CD4-positive, alpha-beta T cell treated with Interleukin-2 at 100 ng/mL for 4 hours (primary cell): ENCODE data around the gene TESK2.
A peak's percentile ranks its signal among the peaks of the same experiment; 100 is the strongest.

Experiments
- DNase-seq: peaks from one replicate; pipeline ENCODE4 v3.0.0-alpha.2; 2020; ENCODE audit warnings: low spot score

TESK2 gene

DNA sequence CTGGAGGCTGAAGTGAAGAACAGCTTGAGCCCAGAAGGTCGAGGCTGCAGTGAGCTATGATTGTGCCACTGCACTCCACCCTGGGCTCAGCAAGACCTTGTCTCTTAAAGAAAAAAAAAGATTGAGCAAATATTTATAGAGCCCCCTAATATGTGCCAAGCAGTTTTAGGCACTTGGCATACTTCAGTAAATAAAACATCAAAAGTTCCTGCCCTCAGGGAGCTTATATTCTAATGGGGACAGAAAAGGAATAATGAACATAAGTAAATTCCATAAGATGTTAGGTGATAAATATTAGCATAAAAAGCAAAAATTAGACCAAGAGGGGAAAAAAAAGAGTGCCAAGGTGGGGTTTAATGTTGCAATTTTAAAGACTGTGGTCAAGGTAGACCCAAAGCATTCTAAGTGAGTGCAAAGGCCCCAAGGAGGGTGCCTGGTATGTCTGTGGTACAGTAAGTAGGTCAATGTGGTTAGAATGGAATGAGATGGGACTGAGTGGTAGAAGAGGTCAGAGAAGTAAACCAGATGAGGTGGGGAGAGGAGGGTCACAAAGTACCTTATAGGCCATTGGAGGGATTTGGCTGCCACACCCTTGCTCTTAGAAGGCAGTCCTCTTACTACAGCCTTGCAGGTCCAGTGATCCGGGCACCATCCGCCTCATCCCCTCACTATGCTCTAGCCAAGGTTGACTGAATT lies 153.2 kb downstream of the TESK2 start:
- no peak for DNase-seq

DNA sequence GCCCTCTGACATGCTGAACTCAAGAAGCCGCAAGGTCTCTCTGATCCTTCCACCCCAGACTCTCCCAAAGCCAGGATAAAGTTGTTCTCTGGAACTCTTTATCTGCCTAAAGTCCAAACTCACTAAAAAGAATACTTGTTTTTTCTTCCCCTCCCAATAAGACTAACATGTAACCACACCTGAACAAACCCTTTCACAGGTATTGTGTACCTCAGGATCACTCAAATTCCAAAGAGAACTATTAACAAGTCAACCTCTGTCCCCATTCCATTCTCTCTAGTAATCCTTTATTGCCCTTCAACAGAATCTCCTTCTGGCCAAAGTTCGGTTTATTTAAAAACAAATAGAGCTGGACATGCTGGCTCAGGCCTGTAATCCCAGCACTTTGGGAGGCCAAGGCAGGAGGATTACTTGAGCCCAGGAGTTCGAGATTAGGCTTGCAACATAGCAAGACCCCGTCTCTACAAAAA lies 155.1 kb downstream of the TESK2 start:
- DNase-seq, result no peak

DNA sequence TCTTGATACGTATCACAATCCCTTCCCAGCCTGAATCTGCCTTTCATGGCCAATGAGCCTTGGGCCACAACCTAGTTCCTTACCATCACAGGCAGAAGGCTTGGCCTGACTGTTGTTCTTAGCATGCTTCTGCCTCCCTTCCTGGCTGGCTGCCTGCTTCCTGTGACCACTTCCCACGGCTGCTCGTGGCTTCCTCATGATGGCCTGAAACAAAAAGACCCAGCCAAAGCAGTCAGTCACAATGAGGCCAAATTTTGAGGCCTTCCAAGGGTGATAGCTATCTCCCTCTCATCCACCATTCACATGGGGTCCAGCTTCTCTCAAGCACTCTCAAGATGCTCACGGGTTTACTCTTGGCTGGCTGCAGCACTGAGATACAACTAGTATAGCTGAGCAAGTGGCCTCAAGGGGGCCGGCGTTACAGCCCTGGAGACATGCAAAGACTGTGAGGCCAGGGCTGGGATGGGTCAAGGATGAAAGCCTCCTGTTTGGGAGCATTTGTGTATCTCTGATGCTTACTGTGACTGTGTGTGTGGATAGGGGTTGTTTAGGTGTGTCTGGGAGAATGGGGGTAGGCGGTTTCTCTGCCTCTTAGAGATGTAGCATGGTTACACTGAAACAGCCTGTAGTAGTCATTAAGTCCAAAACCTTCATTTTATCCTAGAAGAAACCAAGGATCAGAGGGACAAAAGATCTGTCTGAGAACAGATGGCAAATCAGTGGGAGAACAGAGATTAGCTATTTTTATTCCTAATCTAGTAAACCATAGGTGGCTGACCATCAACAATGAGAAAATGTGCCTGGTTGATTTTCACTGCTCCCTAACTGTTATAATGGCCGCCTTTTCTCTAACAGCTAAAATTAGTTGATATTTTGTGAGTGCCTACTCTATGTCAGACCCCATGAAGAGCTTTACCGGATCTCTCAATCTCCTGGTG lies 156.4 kb downstream of the TESK2 start:
- DNase-seq, result no peak

DNA sequence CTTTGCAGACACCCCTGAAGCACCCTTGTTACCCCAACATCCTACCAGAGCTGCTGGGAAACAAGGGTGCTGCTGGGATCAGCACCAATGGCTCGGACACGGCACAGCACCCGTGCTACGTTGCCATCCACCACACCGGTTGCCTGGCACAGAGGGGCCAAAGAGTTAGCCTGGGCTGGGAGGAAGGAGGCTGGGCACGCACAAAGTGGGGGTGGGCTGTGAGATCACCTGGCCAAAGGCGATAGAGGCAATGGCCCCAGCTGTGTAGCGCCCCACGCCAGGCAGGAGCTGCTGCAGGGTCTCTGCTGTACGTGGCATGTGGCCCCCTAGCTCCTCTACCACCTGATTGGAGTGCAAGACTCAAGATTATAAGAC lies 158.6 kb downstream of the TESK2 start:
- no peak for DNase-seq

DNA sequence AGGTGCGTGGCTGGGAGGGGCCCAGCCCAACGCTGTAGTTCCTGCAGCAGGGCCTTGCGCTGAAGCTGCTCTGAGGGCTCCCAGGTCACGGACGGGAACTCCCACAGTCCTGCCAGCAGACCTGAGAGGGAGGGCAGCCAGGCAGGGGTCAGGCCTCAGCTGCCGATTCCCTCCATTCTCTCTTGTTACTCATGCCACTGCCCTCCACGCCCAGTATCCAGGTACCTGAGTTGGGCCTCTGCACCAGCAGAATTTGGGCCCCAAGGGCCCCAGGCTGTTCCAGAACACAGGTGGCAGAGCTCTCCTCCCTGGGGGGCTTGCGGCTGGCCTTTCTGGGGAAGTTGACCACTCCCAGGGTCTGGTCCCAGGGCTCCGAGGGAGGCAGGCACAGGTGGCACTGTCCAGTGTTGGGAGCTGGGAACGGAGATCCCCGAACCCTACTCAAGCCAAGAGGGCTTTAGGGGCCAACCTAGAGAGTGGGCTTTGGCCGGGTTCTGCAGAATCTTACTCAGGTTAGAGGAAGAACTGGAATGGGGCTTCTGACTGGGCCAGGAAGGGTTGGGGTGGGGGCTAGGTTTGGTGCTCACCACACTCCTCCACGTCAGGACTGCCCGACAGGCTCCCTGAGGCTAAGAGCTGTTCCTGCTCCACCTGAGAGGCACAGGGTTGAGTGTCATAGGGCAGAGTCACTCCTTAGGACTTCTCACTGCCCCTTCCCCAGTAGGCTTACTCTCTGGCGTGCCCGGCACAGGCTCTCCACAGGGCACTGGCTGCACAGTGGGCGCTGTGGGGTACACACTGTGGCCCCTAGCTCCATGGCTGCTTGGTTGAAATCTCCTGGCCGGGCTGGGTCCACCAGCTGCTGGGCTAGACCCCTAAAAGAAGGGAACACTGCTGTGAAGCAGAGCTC lies 159.3 kb downstream of the TESK2 start:
- no peak for DNase-seq

DNA sequence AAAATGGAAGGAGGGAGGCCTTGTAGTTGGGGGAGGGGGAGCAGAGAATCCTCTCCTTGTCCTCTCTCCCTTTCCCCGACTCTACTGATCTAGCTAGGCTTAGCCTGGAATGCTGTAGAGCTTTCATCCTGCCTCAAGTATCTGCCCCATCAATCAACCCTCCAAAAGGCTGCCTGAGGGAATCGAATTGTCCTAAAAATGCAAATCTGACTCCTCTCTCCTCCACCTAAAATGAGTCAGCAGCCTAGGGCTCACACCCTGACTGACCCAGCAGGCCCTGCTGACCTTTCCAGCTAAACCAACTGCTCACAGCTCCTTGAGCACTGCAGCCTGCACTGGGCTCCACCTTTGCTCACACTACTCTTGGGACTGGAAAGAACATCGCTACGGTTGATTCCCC lies 161.5 kb downstream of the TESK2 start:
- no peak for DNase-seq

DNA sequence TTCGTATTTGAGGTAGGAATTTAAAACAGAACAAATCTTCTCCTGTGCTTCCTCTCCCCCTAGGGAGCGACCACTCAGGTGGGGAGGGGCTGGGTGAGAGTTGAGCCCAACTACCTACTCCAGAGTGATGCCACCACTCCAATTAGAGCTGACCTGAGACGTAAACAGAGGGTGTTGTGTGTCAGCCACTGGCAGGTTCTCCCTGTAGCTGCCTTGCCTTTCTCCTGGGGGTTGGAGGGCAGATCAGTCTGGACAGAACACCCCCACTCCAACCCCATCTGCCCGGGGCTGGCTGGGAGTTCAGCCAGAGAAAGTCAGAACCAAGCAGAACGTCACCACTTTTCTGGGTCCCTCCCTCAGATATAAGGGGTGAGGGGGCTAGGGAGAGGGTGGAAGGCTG lies 162.3 kb downstream of the TESK2 start:
- DNase-seq, result no peak

DNA sequence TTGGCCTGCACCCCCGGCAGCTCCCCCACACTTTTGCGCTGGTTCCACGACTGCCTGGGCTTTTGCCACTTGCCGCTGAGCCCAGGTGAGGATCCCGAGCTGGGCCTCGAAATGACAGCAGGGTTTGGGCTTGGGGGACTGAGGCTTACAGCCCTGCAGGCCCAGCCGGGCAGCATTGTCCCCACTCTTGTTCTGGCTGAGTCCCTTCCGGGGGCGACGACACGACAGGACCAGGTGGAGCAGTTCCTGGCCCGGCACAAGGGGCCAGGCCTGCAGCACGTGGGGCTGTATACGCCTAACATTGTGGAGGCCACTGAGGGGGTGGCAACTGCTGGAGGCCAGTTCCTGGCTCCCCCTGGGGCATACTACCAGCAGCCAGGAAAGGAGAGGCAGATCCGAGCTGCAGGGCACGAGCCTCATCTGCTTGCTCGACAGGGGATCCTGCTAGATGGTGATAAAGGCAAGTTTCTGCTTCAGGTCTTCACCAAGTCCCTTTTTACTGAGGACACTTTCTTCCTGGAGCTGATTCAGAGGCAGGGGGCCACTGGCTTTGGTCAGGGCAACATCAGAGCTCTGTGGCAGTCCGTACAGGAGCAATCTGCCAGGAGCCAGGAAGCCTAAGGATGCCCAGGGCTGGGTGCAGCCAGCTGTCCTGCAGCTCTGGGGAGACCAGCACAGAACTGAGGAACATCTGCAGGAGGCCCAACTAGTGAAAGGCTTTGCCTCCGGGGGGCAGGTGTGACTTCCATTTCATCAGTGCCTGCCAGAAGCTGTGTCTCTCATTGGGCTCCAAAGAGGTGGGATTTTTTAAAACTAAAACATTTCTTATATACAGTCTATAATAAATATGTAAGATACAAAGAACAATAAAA lies 163.1 kb downstream of the TESK2 start:
- DNase-seq, result no peak

DNA sequence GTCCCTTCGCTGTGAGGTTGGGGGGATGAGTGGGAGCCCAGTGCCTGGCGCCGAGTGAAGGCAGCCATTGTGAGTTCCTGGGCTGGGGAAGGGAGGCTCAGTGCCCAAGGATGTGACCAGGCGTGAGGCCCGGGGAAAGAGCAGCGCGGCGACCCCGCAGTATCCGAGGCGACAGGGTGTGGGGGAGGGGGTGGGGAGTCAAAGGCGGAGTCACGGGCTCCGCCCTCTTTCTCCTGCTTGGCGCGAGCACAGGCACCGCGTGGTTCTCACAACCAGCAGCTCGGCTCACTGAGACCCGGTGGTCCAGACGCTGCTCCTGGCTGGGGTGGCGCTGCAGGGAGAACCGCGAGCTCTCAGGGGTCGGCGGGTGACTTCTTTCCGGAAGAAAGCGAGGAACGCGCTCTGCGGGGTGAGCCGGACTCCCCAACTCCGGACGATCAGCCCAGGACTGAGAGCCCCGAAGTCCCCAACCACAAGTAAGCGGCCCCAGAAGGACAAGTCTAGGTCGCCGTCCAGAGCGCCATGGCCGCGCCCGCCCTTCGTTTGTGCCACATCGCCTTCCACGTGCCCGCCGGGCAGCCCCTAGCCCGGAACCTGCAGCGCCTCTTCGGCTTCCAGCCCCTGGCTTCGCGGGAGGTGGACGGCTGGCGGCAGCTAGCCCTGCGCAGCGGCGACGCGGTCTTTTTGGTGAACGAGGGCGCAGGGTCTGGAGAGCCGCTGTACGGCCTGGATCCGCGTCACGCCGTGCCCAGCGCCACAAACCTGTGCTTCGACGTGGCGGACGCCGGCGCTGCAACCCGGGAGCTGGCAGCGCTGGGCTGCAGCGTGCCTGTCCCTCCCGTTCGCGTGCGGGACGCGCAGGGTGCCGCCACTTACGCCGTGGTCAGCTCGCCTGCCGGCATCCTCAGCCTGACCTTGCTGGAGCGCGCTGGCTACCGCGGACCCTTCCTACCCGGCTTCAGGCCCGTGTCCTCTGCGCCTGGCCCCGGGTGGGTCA lies 164.0 kb downstream of the TESK2 start, which contains the start of gene HPDL:
HPDL (plus strand) TSS at position 269 of the 997 bp plus-strand sequence; CDS start at position 523, 254 bp downstream.
- DNase-seq, result peak; percentile 44

DNA sequence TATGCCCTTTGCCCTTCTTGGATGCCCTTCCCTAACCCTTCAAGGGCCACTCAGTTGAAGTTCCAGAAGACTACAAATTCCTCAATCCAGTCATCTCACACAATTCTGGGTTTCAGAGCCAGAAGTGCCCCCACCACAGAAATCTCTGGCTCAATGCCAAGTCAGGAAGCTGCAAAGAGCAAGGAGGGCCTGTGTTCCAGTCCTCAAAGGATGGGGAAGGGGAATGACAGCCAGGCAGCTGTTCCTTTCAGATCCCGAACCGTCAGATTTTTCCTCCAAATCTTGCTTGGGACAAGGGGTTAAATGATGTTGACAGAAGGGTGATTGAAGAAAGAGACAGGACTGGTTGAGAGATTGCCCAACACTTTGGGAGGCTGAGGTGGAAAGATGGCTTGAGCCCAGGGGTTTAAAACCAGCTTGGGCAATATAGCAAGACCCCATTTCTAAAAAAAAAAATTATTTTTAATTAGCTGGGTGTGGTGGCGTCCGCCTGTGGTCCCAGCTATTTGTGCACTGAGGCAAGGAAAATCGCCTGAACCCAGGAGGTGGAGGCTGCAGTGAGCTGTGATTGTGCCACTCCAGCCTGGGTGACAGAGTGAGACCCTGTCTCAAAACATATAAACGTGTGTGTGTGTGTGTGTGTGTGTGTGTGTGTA lies 165.0 kb downstream of the TESK2 start:
- DNase-seq, result no peak

DNA sequence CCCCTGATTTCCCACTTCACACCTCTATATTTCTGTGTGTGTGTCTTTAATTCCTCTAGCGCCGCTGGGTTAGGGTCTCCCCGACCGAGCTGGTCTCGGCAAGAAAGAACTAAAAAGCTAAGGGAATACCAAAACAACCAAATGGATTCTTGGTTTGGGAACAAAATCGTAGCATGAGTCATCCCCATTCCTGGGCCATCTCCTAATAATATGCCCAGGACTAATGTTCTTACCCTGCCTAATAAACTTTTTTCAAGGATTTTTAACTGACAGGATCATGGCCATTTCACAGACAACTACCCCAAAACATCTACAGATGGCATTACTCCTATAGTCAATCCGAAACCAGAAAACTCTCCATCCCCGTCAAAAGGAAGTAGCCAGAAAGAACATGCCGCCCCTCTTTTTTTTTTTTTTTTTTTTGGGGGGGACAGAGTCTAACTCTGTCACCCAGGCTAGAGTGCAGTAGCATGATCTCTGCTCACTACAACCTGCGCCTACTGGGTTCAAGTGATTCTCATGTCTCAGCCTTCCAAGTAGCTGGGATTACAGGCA lies 168.4 kb downstream of the TESK2 start:
- no peak for DNase-seq

DNA sequence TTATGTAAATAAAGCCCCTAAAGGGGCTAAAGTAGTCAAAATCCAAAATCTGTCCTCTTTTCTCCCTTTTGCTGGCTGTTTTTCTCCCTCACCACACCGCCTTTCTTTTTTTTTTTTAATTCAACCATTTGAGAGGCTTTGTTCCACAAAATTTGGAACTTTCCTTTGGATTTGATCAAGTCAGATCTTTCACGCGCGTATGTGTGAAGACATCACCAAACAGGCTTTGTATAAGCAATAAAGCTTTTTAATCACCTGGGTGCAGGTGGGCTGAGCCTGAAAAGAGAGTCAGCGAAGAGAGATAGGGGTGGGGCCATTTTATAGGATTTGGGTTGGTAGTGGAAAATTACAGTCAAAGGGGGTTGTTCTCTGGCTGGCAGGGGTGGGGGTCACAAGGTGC lies 169.5 kb downstream of the TESK2 start:
- no peak for DNase-seq

DNA sequence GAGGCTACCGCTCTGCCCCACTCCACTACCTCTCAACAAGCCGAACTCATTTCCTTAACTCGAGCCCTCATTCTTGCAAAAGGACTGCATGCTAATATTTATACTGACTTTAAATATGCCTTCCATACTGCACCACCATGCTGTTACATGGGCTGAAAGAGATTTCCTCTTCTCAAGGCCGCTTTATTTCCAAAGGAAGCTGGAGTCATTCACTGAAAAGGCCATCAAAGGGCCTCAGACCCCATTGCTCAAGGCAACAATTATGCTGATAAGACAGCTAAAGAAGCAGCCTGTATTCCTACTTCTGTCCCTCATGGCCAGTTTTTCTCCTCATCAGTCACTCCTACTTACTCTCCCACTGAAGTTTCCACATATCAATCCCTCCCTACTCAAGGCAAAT lies 171.2 kb downstream of the TESK2 start:
- no peak for DNase-seq

DNA sequence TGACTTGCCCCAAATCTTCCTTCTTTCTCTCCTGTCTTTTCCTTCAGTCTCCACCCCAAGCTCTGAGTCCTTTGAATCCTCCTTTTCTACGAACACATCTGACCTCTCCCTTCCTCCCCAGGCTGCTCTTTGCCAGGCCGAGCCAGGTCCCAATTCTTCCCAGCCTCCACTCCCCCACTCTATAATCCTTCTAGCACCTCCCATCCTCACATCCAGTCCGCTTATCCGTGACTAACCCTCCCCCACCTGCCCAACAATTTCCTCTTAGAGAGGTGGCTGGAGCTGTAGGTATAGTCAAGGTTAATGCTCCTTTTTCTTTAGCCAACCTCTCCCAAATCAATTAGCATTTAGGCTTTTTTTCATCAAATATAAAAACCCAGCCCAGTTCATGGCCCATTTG lies 173.8 kb downstream of the TESK2 start:
- DNase-seq, result no peak

DNA sequence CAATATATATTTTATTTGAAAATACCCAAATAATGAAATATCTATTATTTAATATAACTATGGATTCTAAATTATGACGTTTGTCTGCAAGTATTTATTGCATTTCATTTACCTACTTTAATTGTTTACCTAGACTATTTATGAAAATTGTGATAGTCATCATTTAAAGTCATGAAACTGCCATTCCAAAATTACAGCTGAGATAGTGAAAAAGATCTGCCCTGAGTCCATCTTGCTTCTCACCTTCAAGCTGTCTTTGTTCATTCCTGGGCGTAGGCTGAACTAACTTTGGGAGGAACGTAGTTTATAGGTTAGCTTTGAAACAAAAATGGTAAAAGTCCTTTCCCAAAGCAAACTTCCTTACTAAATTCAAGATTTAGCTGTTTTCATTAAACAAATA lies 176.7 kb downstream of the TESK2 start:
- DNase-seq, result no peak

DNA sequence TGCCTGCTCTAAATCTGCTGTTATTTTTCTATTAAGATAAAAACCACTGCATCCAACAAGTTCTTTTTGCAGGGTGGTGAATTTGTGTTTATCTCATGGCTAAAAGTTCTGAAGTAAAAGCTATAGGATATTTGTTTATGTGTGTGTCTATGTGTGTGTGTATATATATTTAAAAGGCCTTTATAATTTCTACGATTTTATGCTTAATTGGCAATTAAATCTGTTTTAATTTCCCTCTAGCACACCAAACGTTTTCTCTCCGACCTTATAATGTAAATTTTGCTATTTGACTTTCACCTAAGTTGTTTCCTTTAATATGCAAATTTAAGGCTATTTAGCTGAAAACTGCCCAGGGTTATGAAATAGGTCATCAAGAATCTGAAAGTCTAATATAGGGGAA lies 184.1 kb downstream of the TESK2 start:
- DNase-seq, result no peak

DNA sequence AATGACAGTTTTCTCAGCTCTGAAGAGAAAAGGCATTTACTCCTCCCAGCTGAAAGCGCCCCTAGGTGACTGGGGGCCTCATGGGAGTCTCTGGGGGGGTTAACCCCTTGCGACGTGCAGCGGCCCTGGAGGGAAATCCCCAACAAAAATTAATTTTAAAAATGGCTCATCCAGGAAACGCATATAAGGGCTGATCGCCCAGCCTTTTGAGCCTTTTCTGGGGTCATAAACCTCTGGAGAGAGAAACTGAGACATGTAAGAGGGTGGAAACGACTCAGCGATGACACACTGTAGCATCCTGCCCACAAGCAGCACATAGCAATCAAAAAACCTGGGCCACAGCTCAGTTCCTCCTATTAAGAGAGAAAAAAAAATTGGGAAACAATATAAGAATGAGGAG lies 184.6 kb downstream of the TESK2 start:
- peak; percentile 5 for DNase-seq

DNA sequence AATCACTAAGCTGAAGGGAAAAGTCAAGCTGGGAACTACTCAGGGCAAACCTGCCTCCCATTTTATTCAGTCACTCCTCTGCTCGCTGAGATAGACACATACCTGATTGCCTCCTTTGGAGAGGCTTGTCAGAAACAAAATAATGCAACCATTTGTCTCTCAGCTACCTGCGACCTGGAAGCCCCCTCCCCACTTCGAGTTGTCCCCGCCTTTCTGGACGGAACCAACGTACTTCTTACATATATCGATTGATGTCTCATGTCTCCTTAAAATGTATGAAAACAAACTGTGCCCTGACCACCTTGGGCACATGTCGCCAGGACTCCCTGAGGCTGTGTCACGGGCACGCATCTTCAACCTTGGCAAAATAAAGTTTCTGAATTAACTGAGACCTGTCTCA lies 185.7 kb downstream of the TESK2 start:
- DNase-seq, result no peak
